ENCODE results near the gene GH1.

GH1 gene

DNA sequence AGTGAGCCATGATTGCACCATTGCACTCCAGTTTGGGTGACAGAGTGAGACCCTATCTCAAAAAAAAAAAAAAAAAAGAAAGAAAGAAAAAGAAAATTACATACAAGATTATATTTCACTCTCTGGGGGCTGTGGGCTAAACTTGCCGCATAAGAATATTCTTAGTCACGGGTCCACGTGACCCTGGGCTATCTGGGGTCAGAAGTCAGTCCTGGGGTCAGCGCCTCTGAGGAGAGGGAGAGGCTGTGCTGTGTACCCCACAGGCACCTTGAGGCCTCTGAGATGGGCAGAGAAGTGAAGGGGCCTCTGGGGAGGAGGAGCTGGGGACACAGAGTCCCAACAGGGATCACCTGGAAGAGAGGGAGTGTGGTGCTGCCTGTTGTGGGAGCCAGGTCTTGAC, 19.3 kb upstream of the GH1 start:
- Histone ChIP-seq H3K36me3 (ENCODE audit: control insufficient read depth, insufficient read depth, low read length) (no peaks in the 10 kb centered on the region), H2AK5ac (ENCODE audit: low read length) (no peak overlapping the region)
- DNase-seq = no peak

DNA sequence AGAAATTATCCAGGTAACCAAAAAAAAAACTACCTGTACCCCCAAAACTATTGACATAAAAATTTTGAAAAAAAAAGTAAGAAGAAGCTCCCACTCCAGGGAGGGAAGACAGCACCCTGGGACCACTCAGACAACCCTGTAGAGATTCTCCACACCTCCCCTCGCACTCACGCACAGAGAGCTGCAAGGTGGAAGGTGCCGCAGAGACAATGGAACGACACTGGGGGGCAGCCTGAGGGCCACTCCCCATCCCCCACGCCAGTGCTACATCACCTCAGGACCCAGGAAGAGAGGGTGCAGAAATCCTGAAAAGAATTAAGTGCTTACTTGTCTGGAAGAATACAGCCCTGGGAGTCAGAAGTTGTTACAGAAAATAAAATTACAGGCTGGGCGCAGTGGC, 18.7 kb upstream of the GH1 start:
- H3K4me2 ChIP-seq (ENCODE audit: low read length) = no peak overlapping the region
- no peaks in the 10 kb centered on the region for H3K36me3 ChIP-seq (ENCODE audit: control insufficient read depth, insufficient read depth, low read length)
- H3K79me2 ChIP-seq (ENCODE audit: control insufficient read depth, insufficient read depth, low read length) = no peaks in the 10 kb centered on the region
- no peaks in the 10 kb centered on the region for H3K4me1 ChIP-seq (ENCODE audit: control insufficient read depth, low read depth, low read length)
- H2BK15ac ChIP-seq (replicated peaks; ENCODE audit: low read depth) = no peak overlapping the region
- no peak overlapping the region for H3K9ac ChIP-seq (ENCODE audit: low read length)
- no peak for DNase-seq
- no peak overlapping the region for H2AK5ac ChIP-seq (ENCODE audit: low read length)
- H4K8ac ChIP-seq (ENCODE audit: low read depth, low read length) = no peak overlapping the region
- no peak overlapping the region for H3K27ac ChIP-seq (ENCODE audit: low read depth, low read length)
- H3K4me3 ChIP-seq (ENCODE audit: low read length) = no peak overlapping the region
- H3K23ac ChIP-seq (ENCODE audit: low read length) = no peak overlapping the region
- no peaks in the 10 kb centered on the region for H3K79me1 ChIP-seq (ENCODE audit: low read length)
- H3K18ac ChIP-seq (ENCODE audit: low read length) = no peak overlapping the region
- no peak overlapping the region for H3K4ac ChIP-seq (ENCODE audit: low read depth, low read length)
- WGBS (ENCODE audit: extremely low coverage, insufficient coverage, low lambda C conversion rate) = no CpG with 5 or more reads among the region's 6 CpGs
- H4K5ac ChIP-seq (ENCODE audit: low read length) = no peak overlapping the region
- no peak overlapping the region for H2BK120ac ChIP-seq (ENCODE audit: low read depth, low read length)
- H3K27me3 ChIP-seq (ENCODE audit: insufficient read depth, low read length, poor library complexity) = no peaks in the 10 kb centered on the region
- no peak overlapping the region for H2BK5ac ChIP-seq (ENCODE audit: low read length)
- H3K56ac ChIP-seq (ENCODE audit: low read length) = no peak overlapping the region

More for the DNA sequence above, 19.3 kb upstream of the GH1 start:
- H3K9ac ChIP-seq (ENCODE audit: low read length) = no peak overlapping the region
- H3K23ac ChIP-seq (ENCODE audit: low read length) = no peak overlapping the region
- no peak overlapping the region for H3K18ac ChIP-seq (ENCODE audit: low read length)
- H4K5ac ChIP-seq (ENCODE audit: low read length) = no peak overlapping the region
- H3K27me3 ChIP-seq (ENCODE audit: insufficient read depth, low read length, poor library complexity) = no peaks in the 10 kb centered on the region
- WGBS (ENCODE audit: extremely low coverage, insufficient coverage, low lambda C conversion rate) = no CpG with 5 or more reads among the region's 4 CpGs
- no peak overlapping the region for H3K27ac ChIP-seq (ENCODE audit: low read depth, low read length)
- H3K4ac ChIP-seq (ENCODE audit: low read depth, low read length) = no peak overlapping the region
- no peak overlapping the region for H4K8ac ChIP-seq (ENCODE audit: low read depth, low read length)
- H3K79me2 ChIP-seq (ENCODE audit: control insufficient read depth, insufficient read depth, low read length) = no peaks in the 10 kb centered on the region
- no peak overlapping the region for H2BK15ac ChIP-seq (replicated peaks; ENCODE audit: low read depth)
- H2BK5ac ChIP-seq (ENCODE audit: low read length) = no peak overlapping the region
- H3K4me2 ChIP-seq (ENCODE audit: low read length) = no peak overlapping the region
- H3K56ac ChIP-seq (ENCODE audit: low read length) = no peak overlapping the region
- H3K79me1 ChIP-seq (ENCODE audit: low read length) = no peaks in the 10 kb centered on the region
- no peaks in the 10 kb centered on the region for H3K4me1 ChIP-seq (ENCODE audit: control insufficient read depth, low read depth, low read length)
- no peak overlapping the region for H3K4me3 ChIP-seq (ENCODE audit: low read length)
- no peak overlapping the region for H2BK120ac ChIP-seq (ENCODE audit: low read depth, low read length)

GRCh38 chr17:63934183-63935112, 15.8 kb upstream of the GH1 start:
- Histone ChIP-seq H3K4me3 (ENCODE audit: low read length) (no peak overlapping the region), H3K27ac (ENCODE audit: low read depth, low read length) (no peak overlapping the region), H2AK5ac (ENCODE audit: low read length) (no peak overlapping the region), H3K4me2 (ENCODE audit: low read length) (no peak overlapping the region), H3K18ac (ENCODE audit: low read length) (no peak overlapping the region), H3K4me1 (ENCODE audit: control insufficient read depth, low read depth, low read length) (no peaks in the 10 kb centered on the region), H2BK5ac (ENCODE audit: low read length) (no peak overlapping the region), H3K79me2 (ENCODE audit: control insufficient read depth, insufficient read depth, low read length) (no peaks in the 10 kb centered on the region), H3K36me3 (ENCODE audit: control insufficient read depth, insufficient read depth, low read length) (no peaks in the 10 kb centered on the region), H2BK120ac (ENCODE audit: low read depth, low read length) (no peak overlapping the region), H3K56ac (ENCODE audit: low read length) (no peak overlapping the region), H3K4ac (ENCODE audit: low read depth, low read length) (no peak overlapping the region), H4K5ac (ENCODE audit: low read length) (no peak overlapping the region), H4K8ac (ENCODE audit: low read depth, low read length) (no peak overlapping the region), H3K79me1 (ENCODE audit: low read length) (no peaks in the 10 kb centered on the region), H3K9ac (ENCODE audit: low read length) (no peak overlapping the region), H3K27me3 (ENCODE audit: insufficient read depth, low read length, poor library complexity) (no peaks in the 10 kb centered on the region), H2BK15ac (replicated peaks; ENCODE audit: low read depth) (no peak overlapping the region), H3K23ac (ENCODE audit: low read length) (no peak overlapping the region)
- WGBS (ENCODE audit: extremely low coverage, insufficient coverage, low lambda C conversion rate) = no CpG with 5 or more reads among the region's 21 CpGs
- no peak for DNase-seq

GRCh38 chr17:63933598-63933997, 15.0 kb upstream of the GH1 start:
- H2AK5ac ChIP-seq (ENCODE audit: low read length) = no peak overlapping the region
- H2BK5ac ChIP-seq (ENCODE audit: low read length) = no peak overlapping the region
- no peak for DNase-seq
- H2BK120ac ChIP-seq (ENCODE audit: low read depth, low read length) = no peak overlapping the region
- no peak overlapping the region for H3K4me3 ChIP-seq (ENCODE audit: low read length)
- no peak overlapping the region for H4K8ac ChIP-seq (ENCODE audit: low read depth, low read length)
- no peak overlapping the region for H3K23ac ChIP-seq (ENCODE audit: low read length)
- WGBS (ENCODE audit: extremely low coverage, insufficient coverage, low lambda C conversion rate) = no CpG with 5 or more reads among the region's 8 CpGs
- no peaks in the 10 kb centered on the region for H3K79me2 ChIP-seq (ENCODE audit: control insufficient read depth, insufficient read depth, low read length)
- no peak overlapping the region for H3K27ac ChIP-seq (ENCODE audit: low read depth, low read length)
- H3K4me1 ChIP-seq (ENCODE audit: control insufficient read depth, low read depth, low read length) = no peaks in the 10 kb centered on the region
- no peaks in the 10 kb centered on the region for H3K36me3 ChIP-seq (ENCODE audit: control insufficient read depth, insufficient read depth, low read length)
- no peaks in the 10 kb centered on the region for H3K27me3 ChIP-seq (ENCODE audit: insufficient read depth, low read length, poor library complexity)
- no peak overlapping the region for H4K5ac ChIP-seq (ENCODE audit: low read length)
- no peaks in the 10 kb centered on the region for H3K79me1 ChIP-seq (ENCODE audit: low read length)
- no peak overlapping the region for H2BK15ac ChIP-seq (replicated peaks; ENCODE audit: low read depth)
- no peak overlapping the region for H3K56ac ChIP-seq (ENCODE audit: low read length)
- no peak overlapping the region for H3K4ac ChIP-seq (ENCODE audit: low read depth, low read length)
- H3K4me2 ChIP-seq (ENCODE audit: low read length) = no peak overlapping the region
- H3K18ac ChIP-seq (ENCODE audit: low read length) = no peak overlapping the region
- no peak overlapping the region for H3K9ac ChIP-seq (ENCODE audit: low read length)

DNA sequence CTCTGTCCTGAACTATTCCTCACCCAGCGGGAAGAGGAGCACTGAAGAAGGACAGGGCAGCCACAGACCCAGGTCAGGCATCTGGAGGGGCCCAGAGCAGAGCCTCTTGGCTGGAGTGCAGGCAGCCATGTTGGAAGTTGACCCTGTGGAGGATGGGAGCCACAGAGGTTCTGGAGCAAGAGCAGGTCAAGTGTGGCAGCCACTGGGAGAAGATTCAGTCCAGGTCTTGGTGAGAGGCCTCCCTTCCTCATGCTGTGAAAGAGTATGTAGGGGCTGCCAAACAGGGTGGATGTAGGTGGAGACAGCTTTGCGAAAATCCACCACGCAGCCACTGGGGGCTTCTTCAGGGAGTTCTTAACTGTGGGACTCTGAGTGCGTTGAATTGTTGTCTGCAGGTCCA, 14.1 kb upstream of the GH1 start:
- no peaks in the 10 kb centered on the region for H3K4me1 ChIP-seq (ENCODE audit: control insufficient read depth, low read depth, low read length)
- H3K9ac ChIP-seq (ENCODE audit: low read length) = no peak overlapping the region
- H3K4me3 ChIP-seq (ENCODE audit: low read length) = no peak overlapping the region
- H2BK120ac ChIP-seq (ENCODE audit: low read depth, low read length) = no peak overlapping the region
- H3K18ac ChIP-seq (ENCODE audit: low read length) = no peak overlapping the region
- DNase-seq = no peak
- H4K8ac ChIP-seq (ENCODE audit: low read depth, low read length) = no peak overlapping the region
- H2BK5ac ChIP-seq (ENCODE audit: low read length) = no peak overlapping the region
- WGBS (ENCODE audit: extremely low coverage, insufficient coverage, low lambda C conversion rate) = no CpG with 5 or more reads among the region's 4 CpGs
- H3K4ac ChIP-seq (ENCODE audit: low read depth, low read length) = no peak overlapping the region
- H3K4me2 ChIP-seq (ENCODE audit: low read length) = no peak overlapping the region
- H2AK5ac ChIP-seq (ENCODE audit: low read length) = no peak overlapping the region
- H3K23ac ChIP-seq (ENCODE audit: low read length) = no peak overlapping the region
- no peaks in the 10 kb centered on the region for H3K27me3 ChIP-seq (ENCODE audit: insufficient read depth, low read length, poor library complexity)
- no peak overlapping the region for H4K5ac ChIP-seq (ENCODE audit: low read length)
- no peaks in the 10 kb centered on the region for H3K79me2 ChIP-seq (ENCODE audit: control insufficient read depth, insufficient read depth, low read length)
- H3K56ac ChIP-seq (ENCODE audit: low read length) = no peak overlapping the region
- no peaks in the 10 kb centered on the region for H3K79me1 ChIP-seq (ENCODE audit: low read length)
- H2BK15ac ChIP-seq (replicated peaks; ENCODE audit: low read depth) = no peak overlapping the region
- no peak overlapping the region for H3K27ac ChIP-seq (ENCODE audit: low read depth, low read length)
- no peaks in the 10 kb centered on the region for H3K36me3 ChIP-seq (ENCODE audit: control insufficient read depth, insufficient read depth, low read length)
